GM12878 (cell line): ENCODE results near the gene CRTC3. TPM values are rescaled to one million over a fixed set of nuclear protein-coding genes. Genes with fewer than 3 reads are reported as not detected.

Experiments
- CREM ChIP-seq: IDR thresholded peaks from 2 replicates; pipeline ENCODE4 v1.6.1; 2014; ENCODE audit warnings: antibody characterized with exemption, low read depth
- EZH2 ChIP-seq: IDR thresholded peaks from 2 replicates; pipeline ENCODE4 v1.6.1; 2012; ENCODE audit warnings: low read depth, mild to moderate bottlenecking, control low read depth, inconsistent platforms, low read length, borderline replicate concordance; ENCODE audit not compliant: control insufficient read depth
- FOS ChIP-seq: IDR thresholded peaks from 3 replicates; pipeline ENCODE4 v1.6.1; 2011; ENCODE audit warnings: borderline replicate concordance; ENCODE audit not compliant: insufficient read length; ENCODE audit errors: extremely low read depth
- MXI1 ChIP-seq: fragments of 150-350 bp; IDR thresholded peaks from 2 replicates; pipeline ENCODE4 v1.6.1; 2011; ENCODE audit warnings: low read depth, mild to moderate bottlenecking, inconsistent platforms, low read length, improper control_type of control experiment
- YBX1 ChIP-seq: fragments of 450-650 bp; IDR thresholded peaks from 2 replicates; pipeline ENCODE4 v1.6.1; 2016; ENCODE audit warnings: antibody characterized with exemption
- polyA plus RNA-seq, 11 experiments: library from polyadenylated mRNA; depleted of rRNA in 4 of 11; unstranded in 6 of 11; stranded (reverse) in 5 of 11; fragments of >200 nt; fragmentation: Nextera tagmentation in 4 of 11; fragmentation: Illumina TruSeq in 1 of 11; extraction: Ambion mirVana in 4 of 11; extraction: Trizol in 1 of 11; gene quantifications; 1 replicate in 1 of 11; 2 replicates in 10 of 11; pipeline versions ENCODE4 v1.2.1 to v1.2.3, GENCODE V29; 2011 to 2016; ENCODE audit warnings: inconsistent platforms in 2 of 11, missing spikeins in 2 of 11, low read depth in 1 of 11
- total RNA-seq, 4 experiments: library from RNA; depleted of rRNA in 3 of 4; stranded (reverse); fragments of >200 nt in 3 of 4; fragmentation: Illumina TruSeq in 1 of 4; extraction: Trizol in 1 of 4; gene quantifications; 2 replicates each; pipeline versions ENCODE4 v1.2.1 to v1.2.3, GENCODE V29; 2013 to 2021
- TF ChIP-seq, protein P1 (sequence below): IDR thresholded peaks from 2 replicates; pipeline ENCODE4 v1.6.1; 2011; ENCODE audit warnings: mild to moderate bottlenecking, low read depth, low read length, moderate library complexity; ENCODE audit not compliant: insufficient replicate concordance
- TF ChIP-seq, protein P2 (sequence below): fragments of 450-650 bp; IDR thresholded peaks from 2 replicates; pipeline ENCODE4 v1.6.1; 2017; ENCODE audit warnings: mild to moderate bottlenecking, moderate library complexity

CRTC3 gene
- total and polyA plus RNA-seq, 10 of the 15 experiments (the other 5 are each of a cell fraction or from before 2014, with no cell fraction given) = 3.5 to 36.9 (median 18.9) TPM

- TF ChIP-seq EZH2 = no peak
- TF ChIP-seq, protein P1, sequence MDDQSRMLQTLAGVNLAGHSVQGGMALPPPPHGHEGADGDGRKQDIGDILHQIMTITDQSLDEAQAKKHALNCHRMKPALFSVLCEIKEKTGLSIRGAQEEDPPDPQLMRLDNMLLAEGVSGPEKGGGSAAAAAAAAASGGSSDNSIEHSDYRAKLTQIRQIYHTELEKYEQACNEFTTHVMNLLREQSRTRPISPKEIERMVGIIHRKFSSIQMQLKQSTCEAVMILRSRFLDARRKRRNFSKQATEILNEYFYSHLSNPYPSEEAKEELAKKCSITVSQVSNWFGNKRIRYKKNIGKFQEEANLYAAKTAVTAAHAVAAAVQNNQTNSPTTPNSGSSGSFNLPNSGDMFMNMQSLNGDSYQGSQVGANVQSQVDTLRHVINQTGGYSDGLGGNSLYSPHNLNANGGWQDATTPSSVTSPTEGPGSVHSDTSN = no peak
- TF ChIP-seq YBX1 = no peak
- TF ChIP-seq, protein P2, sequence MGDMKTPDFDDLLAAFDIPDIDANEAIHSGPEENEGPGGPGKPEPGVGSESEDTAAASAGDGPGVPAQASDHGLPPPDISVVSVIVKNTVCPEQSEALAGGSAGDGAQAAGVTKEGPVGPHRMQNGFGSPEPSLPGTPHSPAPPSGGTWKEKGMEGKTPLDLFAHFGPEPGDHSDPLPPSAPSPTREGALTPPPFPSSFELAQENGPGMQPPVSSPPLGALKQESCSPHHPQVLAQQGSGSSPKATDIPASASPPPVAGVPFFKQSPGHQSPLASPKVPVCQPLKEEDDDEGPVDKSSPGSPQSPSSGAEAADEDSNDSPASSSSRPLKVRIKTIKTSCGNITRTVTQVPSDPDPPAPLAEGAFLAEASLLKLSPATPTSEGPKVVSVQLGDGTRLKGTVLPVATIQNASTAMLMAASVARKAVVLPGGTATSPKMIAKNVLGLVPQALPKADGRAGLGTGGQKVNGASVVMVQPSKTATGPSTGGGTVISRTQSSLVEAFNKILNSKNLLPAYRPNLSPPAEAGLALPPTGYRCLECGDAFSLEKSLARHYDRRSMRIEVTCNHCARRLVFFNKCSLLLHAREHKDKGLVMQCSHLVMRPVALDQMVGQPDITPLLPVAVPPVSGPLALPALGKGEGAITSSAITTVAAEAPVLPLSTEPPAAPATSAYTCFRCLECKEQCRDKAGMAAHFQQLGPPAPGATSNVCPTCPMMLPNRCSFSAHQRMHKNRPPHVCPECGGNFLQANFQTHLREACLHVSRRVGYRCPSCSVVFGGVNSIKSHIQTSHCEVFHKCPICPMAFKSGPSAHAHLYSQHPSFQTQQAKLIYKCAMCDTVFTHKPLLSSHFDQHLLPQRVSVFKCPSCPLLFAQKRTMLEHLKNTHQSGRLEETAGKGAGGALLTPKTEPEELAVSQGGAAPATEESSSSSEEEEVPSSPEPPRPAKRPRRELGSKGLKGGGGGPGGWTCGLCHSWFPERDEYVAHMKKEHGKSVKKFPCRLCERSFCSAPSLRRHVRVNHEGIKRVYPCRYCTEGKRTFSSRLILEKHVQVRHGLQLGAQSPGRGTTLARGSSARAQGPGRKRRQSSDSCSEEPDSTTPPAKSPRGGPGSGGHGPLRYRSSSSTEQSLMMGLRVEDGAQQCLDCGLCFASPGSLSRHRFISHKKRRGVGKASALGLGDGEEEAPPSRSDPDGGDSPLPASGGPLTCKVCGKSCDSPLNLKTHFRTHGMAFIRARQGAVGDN = 0 out of 2 replicates have a peak, but pooled peaks have one; percentile 10
- no peak for TF ChIP-seq MXI1
- TF ChIP-seq CREM = 0 out of 2 replicates have a peak, but pooled peaks have one; percentile 28
- no peak for TF ChIP-seq FOS
- TF ChIP-seq, all 136 proteins: peak for 7
Observed at GRCh38 chr15:90677807-90678790, 148.4 kb downstream of the CRTC3 start (continued).
